Measurements from ENCODE around the gene ZNF32. TPM values are rescaled to one million over a fixed set of nuclear protein-coding genes. Genes with fewer than 3 reads are reported as not detected.
"Not testable (repeated sequence)": the region's sequence is repeated elsewhere in the genome, so short reads cannot be mapped to it uniquely, and the experiment has no call there.

The ZNF32 gene
- total and polyA plus RNA-seq, 12 donors = 34.4 to 73.8 (median 42.4) TPM

DNA sequence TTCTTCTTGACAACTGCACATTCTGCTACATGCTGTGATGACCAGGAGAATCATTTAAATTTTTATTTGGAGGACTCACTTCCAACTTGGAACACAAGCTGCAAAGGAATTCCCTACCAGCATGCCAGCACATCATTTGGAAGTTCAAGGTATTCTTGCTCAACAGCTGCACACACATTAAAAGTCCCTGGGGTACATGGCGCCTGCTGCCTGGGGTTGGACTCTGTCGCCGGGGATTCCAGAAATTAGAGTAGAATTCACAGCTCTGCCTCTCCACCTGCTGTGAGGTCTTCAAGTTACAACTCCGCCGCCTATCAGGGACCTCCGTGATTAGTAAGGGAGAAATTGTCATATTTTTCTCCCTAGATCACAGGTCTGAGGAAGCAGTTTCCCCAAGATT is 1.1 kb downstream of the ZNF32 start:
- H3K4me1 ChIP-seq = peaks cover 0 to 18% (median 9%) of the 10 kb centered on the region in 9 donors
- TF ChIP-seq, protein P1, sequence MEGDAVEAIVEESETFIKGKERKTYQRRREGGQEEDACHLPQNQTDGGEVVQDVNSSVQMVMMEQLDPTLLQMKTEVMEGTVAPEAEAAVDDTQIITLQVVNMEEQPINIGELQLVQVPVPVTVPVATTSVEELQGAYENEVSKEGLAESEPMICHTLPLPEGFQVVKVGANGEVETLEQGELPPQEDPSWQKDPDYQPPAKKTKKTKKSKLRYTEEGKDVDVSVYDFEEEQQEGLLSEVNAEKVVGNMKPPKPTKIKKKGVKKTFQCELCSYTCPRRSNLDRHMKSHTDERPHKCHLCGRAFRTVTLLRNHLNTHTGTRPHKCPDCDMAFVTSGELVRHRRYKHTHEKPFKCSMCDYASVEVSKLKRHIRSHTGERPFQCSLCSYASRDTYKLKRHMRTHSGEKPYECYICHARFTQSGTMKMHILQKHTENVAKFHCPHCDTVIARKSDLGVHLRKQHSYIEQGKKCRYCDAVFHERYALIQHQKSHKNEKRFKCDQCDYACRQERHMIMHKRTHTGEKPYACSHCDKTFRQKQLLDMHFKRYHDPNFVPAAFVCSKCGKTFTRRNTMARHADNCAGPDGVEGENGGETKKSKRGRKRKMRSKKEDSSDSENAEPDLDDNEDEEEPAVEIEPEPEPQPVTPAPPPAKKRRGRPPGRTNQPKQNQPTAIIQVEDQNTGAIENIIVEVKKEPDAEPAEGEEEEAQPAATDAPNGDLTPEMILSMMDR (IDR thresholded peaks at IDR 0.05) = no peak
- H3K4me3 ChIP-seq = peak overlapping the region in 8 of 10 donors; percentile 72 to 98 (median 92)
- intact Hi-C loops (cut with DNase I) = no loop called here
- no peak for DNase-seq
- no peaks in the 10 kb centered on the region for H3K27me3 ChIP-seq
- 98% methylated on average over 6 of the region's 6 CpGs for WGBS, 2 donors
- peak overlapping the region in 2 of 10 donors; percentile 92 to 94 for H3K27ac ChIP-seq
- no peak for ATAC-seq
- peaks cover 12 to 49% (median 36%) of the 10 kb centered on the region in 9 donors for H3K36me3 ChIP-seq
- H3K9me3 ChIP-seq = peaks cover 0 to 52% (median 34%) of the 10 kb centered on the region in 11 donors

DNA sequence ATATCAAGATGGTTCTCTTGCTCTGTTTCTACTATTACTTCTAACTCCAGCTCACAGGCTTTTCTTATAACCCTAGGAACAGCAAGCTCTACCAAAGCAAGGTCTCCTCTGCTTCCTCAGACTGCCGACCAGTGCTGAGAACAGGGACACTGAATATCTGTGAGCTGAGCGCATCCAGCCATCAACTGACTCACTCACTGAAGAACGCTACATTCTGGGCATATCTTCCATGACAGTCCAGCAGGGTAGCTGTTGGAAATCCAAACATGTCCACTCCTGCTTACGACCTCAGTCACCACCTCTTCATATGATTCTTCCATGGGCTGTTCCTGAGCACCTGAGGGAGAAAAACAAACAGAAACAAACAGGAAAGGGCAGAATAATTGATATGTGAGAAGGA is 2.8 kb downstream of the ZNF32 start:
- H3K36me3 ChIP-seq = peaks cover 12 to 60% (median 37%) of the 10 kb centered on the region in 9 donors
- TF ChIP-seq, protein P1 (IDR thresholded peaks at IDR 0.05) = no peak
- H3K9me3 ChIP-seq = peaks cover 0 to 69% (median 41%) of the 10 kb centered on the region in 11 donors

DNA sequence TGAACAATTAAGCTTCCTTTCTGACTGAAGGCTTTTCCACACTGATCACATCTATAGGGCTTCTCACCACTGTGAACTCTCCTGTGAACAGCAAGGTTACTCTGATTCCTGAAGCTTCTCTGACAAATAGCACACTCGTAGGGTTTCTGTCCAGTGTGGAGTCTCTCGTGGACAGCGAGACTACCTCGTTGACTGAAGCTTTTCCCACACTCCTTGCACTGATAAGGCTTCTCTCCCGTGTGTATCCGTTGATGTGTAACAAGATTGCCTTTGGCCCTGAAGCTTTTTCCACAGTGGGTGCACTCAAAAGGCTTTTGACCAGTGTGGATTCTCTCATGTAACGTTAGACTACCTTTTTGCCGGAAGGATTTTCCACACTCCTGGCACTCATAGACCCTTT is 4.4 kb downstream of the ZNF32 start:
- Histone ChIP-seq H3K27ac (no peak overlapping the region), H3K36me3 (peaks cover 12 to 60% (median 37%) of the 10 kb centered on the region in 9 donors), H3K9me3 (peaks cover 0 to 81% (median 41%) of the 10 kb centered on the region in 11 donors), H3K27me3 (no peaks in the 10 kb centered on the region), H3K4me1 (peaks cover 0 to 13% (median 9%) of the 10 kb centered on the region in 9 donors), H3K4me3 (no peak overlapping the region)
- intact Hi-C loops (cut with DNase I) = no loop called here
- TF ChIP-seq, protein P1 (IDR thresholded peaks at IDR 0.05) = no peak
- DNase-seq = no peak
- 97% methylated on average over 8 of the region's 8 CpGs for WGBS, 2 donors
- ATAC-seq = no peak

More for the DNA sequence above, 2.8 kb downstream of the ZNF32 start:
- ATAC-seq (no peak), DNase-seq (no peak)
- Histone ChIP-seq H3K27me3 (no peaks in the 10 kb centered on the region), H3K4me1 (peaks cover 0 to 18% (median 9%) of the 10 kb centered on the region in 9 donors), H3K4me3 (no peak overlapping the region), H3K27ac (no peak overlapping the region)
- intact Hi-C loops (cut with DNase I) = no loop called here
- 99 to 100% methylated on average over 4 of the region's 4 CpGs for whole genome bisulfite sequencing, 2 donors

DNA sequence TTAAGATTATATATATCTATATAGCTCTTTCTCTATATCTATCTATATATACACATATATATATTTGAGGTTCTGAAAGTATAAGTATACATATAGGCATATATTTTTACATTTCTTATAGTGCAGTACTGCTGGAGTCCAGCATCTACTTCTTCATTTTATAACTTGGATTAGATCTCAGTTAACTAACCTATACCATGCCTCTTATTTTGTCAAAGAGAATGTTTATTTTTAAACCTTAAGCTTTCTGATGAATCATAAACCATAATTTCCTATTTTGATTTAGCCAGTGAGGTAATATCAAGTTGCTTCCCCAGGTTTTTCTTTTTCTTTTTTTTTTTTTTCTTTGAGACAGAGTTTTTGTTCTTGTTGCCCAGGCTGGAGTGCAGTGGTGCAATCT is 8.1 kb downstream of the ZNF32 start:
- no peak for ATAC-seq
- intact Hi-C loops (cut with DNase I) = no loop called here
- H3K4me1 ChIP-seq = no peaks in the 10 kb centered on the region
- no peak for DNase-seq
- H3K36me3 ChIP-seq = peaks cover 7 to 42% (median 31%) of the 10 kb centered on the region in 9 donors
- peaks cover 0 to 88% (median 39%) of the 10 kb centered on the region in 11 donors for H3K9me3 ChIP-seq
- TF ChIP-seq, protein P1 (IDR thresholded peaks at IDR 0.05) = no peak
- H3K4me3 ChIP-seq = no peak overlapping the region
- H3K27ac ChIP-seq = no peak overlapping the region
- no peaks in the 10 kb centered on the region for H3K27me3 ChIP-seq

DNA sequence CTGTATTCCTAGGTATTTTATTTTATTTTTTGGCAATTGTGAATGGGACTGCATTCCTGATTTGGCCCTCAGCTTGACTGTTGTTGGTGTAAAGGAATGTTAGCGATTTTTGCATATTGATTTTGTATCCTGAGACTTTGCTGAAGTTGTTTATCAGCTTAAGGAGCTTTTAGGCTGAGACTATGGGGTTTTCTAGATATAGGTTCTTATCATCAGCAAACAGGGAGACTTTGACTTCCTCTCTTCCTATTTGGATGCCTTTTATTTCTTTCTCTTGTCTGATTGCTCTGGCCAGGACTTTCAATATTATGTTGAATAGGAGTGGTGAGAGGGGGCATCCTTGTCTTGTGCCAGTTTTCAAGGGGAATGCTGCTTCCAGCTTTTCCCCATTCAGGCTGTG is 12.9 kb downstream of the ZNF32 start:
- H3K4me1 ChIP-seq; DNase-seq; ATAC-seq; H3K27me3 ChIP-seq; H3K36me3 ChIP-seq; H3K27ac ChIP-seq; H3K4me3 ChIP-seq; intact Hi-C loops (cut with DNase I): not testable (repeated sequence)
- H3K9me3 ChIP-seq = peaks cover 0 to 63% (median 0%) of the 10 kb centered on the region in 11 donors
- WGBS, 2 donors = 45 to 55% methylated on average over 1 of the region's 1 CpG
